ENCODE results near the gene FYCO1. TPM values are rescaled to one million over a fixed set of nuclear protein-coding genes. Genes with fewer than 3 reads are reported as not detected.

FYCO1 gene
- total RNA-seq, 4 donors from 2014 or later, result 35.8 to 51.2 (median 43.8) TPM

- Histone ChIP-seq H3K27ac (no peak overlapping the region), H3K4me3 (no peak overlapping the region), H3K9me3 (no peaks in the 10 kb centered on the region), H3K36me3 (peaks cover 0 to 80% (median 0%) of the 10 kb centered on the region in 3 donors), H3K4me1 (no peaks in the 10 kb centered on the region), H3K27me3 (no peaks in the 10 kb centered on the region)
- DNase-seq, result no peak
- TF ChIP-seq CTCF (IDR thresholded peaks at IDR 0.05) (no peak), POLR2A (IDR thresholded peaks at IDR 0.05) (no peak)
Observed at GRCh38 chr3:45927881-45928280, 67.7 kb downstream of the FYCO1 start.

- no peaks in the 10 kb centered on the region for H3K9me3 ChIP-seq
- H3K27ac ChIP-seq, result no peak overlapping the region
- no peak overlapping the region for H3K4me3 ChIP-seq
- H3K36me3 ChIP-seq, result peaks cover 0 to 70% (median 0%) of the 10 kb centered on the region in 3 donors
- DNase-seq, result no peak
- TF ChIP-seq CTCF (IDR thresholded peaks at IDR 0.05) (no peak), POLR2A (IDR thresholded peaks at IDR 0.05) (no peak)
- no peaks in the 10 kb centered on the region for H3K27me3 ChIP-seq
- H3K4me1 ChIP-seq, result no peaks in the 10 kb centered on the region
Observed at GRCh38 chr3:45923755-45924154, 71.9 kb downstream of the FYCO1 start.

GRCh38 chr3:45922950-45923590 is 72.6 kb downstream of the FYCO1 start:
- Histone ChIP-seq H3K27me3 (no peaks in the 10 kb centered on the region), H3K4me3 (no peak overlapping the region), H3K27ac (no peak overlapping the region), H3K4me1 (no peaks in the 10 kb centered on the region), H3K9me3 (no peaks in the 10 kb centered on the region), H3K36me3 (peaks cover 0 to 64% (median 0%) of the 10 kb centered on the region in 3 donors)
- TF ChIP-seq CTCF (IDR thresholded peaks at IDR 0.05) (no peak), POLR2A (IDR thresholded peaks at IDR 0.05) (no peak)
- DNase-seq, result no peak

- no peaks in the 10 kb centered on the region for H3K27me3 ChIP-seq
- peak overlapping the region in 1 of 4 donors; percentile 30 for H3K27ac ChIP-seq
- H3K9me3 ChIP-seq, result no peaks in the 10 kb centered on the region
- H3K36me3 ChIP-seq, result peaks cover 0 to 57% (median 0%) of the 10 kb centered on the region in 3 donors
- H3K4me3 ChIP-seq, result no peak overlapping the region
- no peak for DNase-seq
- no peak for TF ChIP-seq POLR2A (IDR thresholded peaks at IDR 0.05)
- no peak for TF ChIP-seq CTCF (IDR thresholded peaks at IDR 0.05)
- H3K4me1 ChIP-seq, result no peaks in the 10 kb centered on the region
Observed at GRCh38 chr3:45922039-45922326, 73.6 kb downstream of the FYCO1 start.

GRCh38 chr3:45921158-45922038 is 74.2 kb downstream of the FYCO1 start:
- no peaks in the 10 kb centered on the region for H3K27me3 ChIP-seq
- H3K9me3 ChIP-seq, result no peaks in the 10 kb centered on the region
- no peak overlapping the region for H3K4me3 ChIP-seq
- no peak for DNase-seq
- no peaks in the 10 kb centered on the region for H3K4me1 ChIP-seq
- TF ChIP-seq POLR2A (IDR thresholded peaks at IDR 0.05) (no peak), CTCF (IDR thresholded peaks at IDR 0.05) (no peak)
- H3K27ac ChIP-seq, result peak overlapping the region in 1 of 4 donors; percentile 30
- H3K36me3 ChIP-seq, result peaks cover 0 to 52% (median 0%) of the 10 kb centered on the region in 3 donors

Measured in Peyer's patch (tissue), 4 donors.